ENCODE measurements around the gene PFDN1.

DNA sequence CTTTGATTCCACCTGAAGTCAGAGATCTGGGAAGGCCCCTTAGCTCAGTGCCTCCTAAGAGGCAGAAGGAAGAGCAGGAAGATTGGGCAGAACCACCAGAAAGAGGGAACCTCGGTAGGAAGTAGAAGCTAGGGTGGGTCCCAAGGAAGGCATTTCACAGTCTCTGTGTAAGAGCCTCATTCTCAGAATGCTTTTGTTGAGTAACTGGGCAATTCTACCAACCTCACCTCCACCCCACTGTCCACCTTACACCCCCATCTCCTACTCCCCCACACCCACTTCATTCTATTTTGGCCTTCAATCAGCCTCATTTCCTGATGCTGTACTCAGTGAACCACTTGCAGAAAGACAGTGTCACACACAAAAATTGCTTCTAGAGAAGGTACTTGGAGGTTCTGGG is 40.0 kb upstream of the PFDN1 start:
- TF ChIP-seq SMC3 (conservative IDR thresholded peaks at IDR 0.05; ENCODE audit: poor library complexity) (no peak), CTCF (IDR thresholded peaks at IDR 0.05; ENCODE audit: poor library complexity, severe bottlenecking) (no peak), EZH2 (IDR thresholded peaks at IDR 0.05; ENCODE audit: borderline replicate concordance, insufficient read depth, low read length, poor library complexity, severe bottlenecking) (no peak), EP300 (conservative IDR thresholded peaks at IDR 0.05; ENCODE audit: poor library complexity, severe bottlenecking) (no peak), REST (IDR thresholded peaks at IDR 0.05; ENCODE audit: borderline replicate concordance) (no peak), TAF1 (IDR thresholded peaks at IDR 0.05; ENCODE audit: low read depth) (no peak), POLR2AphosphoS5 (IDR thresholded peaks at IDR 0.05) (no peak)
